ENCODE results near the gene GUCY2C. TPM values are rescaled to one million over a fixed set of nuclear protein-coding genes. Genes with fewer than 3 reads are reported as not detected.

GUCY2C gene
- total and polyA plus RNA-seq, 10 of the 15 experiments (the other 5 are each of a cell fraction or from before 2014, with no cell fraction given), result 0.08 to 0.60 (median 0.17) TPM

DNA sequence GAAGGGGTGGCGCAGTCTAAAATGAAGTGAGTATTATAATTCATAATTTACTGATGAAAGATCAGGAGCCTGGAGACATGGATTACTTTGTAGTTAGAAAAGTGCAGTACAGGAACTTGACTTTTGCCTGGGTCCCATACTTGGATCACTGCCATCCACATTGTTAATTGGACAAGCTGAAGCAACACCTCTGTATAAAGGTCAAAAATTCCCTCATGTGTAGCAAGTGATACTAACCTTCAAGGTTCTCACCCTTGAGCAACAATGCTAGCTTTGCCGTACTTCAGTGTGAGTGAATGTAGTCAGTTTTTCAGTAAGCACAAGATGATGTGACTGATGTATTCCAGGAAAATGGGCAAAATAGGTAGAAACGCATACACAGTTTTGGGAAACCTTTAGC is 84.1 kb downstream of the GUCY2C start:
- H3K4me1 ChIP-seq (ENCODE audit: control insufficient read depth, insufficient read depth, low read length), result peaks cover 27% of the 10 kb centered on the region
- no peak overlapping the region for H3K4me3 ChIP-seq

DNA sequence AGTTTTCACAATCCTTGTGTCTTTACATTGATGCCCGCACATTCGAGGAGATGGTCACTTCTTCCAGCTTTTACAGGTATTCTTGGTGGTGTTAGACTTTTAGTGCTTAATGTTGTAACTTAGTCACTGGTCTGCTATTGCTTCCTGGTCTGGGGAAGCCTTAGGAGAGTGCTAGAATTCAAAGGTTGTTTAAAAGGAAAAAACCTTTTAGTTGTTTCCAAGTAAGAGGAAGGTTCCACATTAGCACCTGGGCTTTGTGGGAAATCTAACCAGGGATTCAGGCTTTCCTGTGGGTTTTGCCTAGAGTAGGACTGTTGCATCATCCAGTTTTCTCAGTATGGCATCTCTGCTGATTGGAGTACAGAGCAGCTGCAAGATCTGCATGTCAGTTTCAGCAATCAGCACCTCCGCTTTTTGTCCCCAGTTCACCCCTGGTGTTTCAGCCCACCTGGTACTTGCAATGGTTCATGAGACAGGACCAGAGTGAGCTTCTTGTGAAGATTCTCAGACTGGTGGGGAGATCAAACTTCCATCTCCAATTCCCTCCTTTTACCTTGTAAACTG is 84.7 kb downstream of the GUCY2C start:
- ATAC-seq, result no peak
- Histone ChIP-seq H3K4me1 (ENCODE audit: control insufficient read depth, insufficient read depth, low read length) (peaks cover 27% of the 10 kb centered on the region), H4K20me1 (ENCODE audit: control insufficient read depth, insufficient read depth) (no peaks in the 10 kb centered on the region), H3K79me2 (ENCODE audit: control insufficient read depth, insufficient read depth, low read length) (no peaks in the 10 kb centered on the region), H3K9ac (ENCODE audit: control insufficient read depth, insufficient read depth, low read length) (no peak overlapping the region), H3K4me3 (no peak overlapping the region), H3K9me3 (replicated peaks; ENCODE audit: control insufficient read depth, insufficient read depth, low read length) (peaks cover 18% of the 10 kb centered on the region), H3K36me3 (ENCODE audit: control insufficient read depth in 2 of 2, insufficient read depth in 2 of 2, low read length in 1 of 2) (no peaks in the 10 kb centered on the region), H3K27me3 (replicated peaks in 1 of 2; ENCODE audit: control insufficient read depth in 2 of 2, insufficient read depth in 2 of 2, low read length in 1 of 2) (no peaks in the 10 kb centered on the region), H3K4me2 (ENCODE audit: control insufficient read depth, insufficient read depth) (no peak overlapping the region), H3K27ac (ENCODE audit: control insufficient read depth, insufficient read depth) (no peak overlapping the region), H2AFZ (ENCODE audit: control insufficient read depth, low read depth, low read length) (no peak overlapping the region)
- FAIRE-seq, result no peak
- no TSS peak for BruUV-seq (replicated peaks)
- in situ Hi-C loops (cut with MboI), result loop anchor here (10.0 kb wide), 1 partner anchor 343 kb away; no protein-coding TSS in a partner anchor
- CTCF ChIA-PET, result interaction anchor here (0.6 to 1.6 kb wide), 6 partner anchors 10 to 426 kb away, joined by 3 to 9 read pairs (median 4); no protein-coding TSS in a partner anchor
- SMC1A ChIA-PET (ENCODE audit: uncharacterized antibody, unreplicated experiment), result interaction anchor here (0.9 to 3.6 kb wide), 8 partner anchors 8 to 374 kb away, joined by 3 to 30 read pairs (median 6); no protein-coding TSS in a partner anchor
- intact Hi-C loops (cut with micrococcal nuclease; ENCODE audit: unreplicated experiment), result loop anchor here (5.0 to 10.0 kb wide), 3 partner anchors 34 to 343 kb away; partner anchors contain the start of gene ATF7IP
- DNase-seq (ENCODE audit: low read depth, low spot score), result no peak
- POLR2A ChIA-PET, result interaction anchor here (0.5 to 1.0 kb wide), 2 partner anchors 76 to 333 kb away, joined by 3 to 5 read pairs; no protein-coding TSS in a partner anchor
- RAD21 ChIA-PET (ENCODE audit: unreplicated experiment), result interaction anchor here (1.5 to 2.5 kb wide), 2 partner anchors 137 to 157 kb away, joined by 4 to 9 read pairs; no protein-coding TSS in a partner anchor
- WGBS (ENCODE audit: insufficient coverage, insufficient replicate concordance, low lambda C conversion rate, missing lambda C conversion rate), result 93% methylated on average over 3 of the region's 3 CpGs
- no peak for TF ChIP-seq SMAD1 (IDR thresholded peaks at IDR 0.05; ENCODE audit: low read depth, partially characterized antibody)
- no peak for TF ChIP-seq BCL11A (IDR thresholded peaks at IDR 0.05; ENCODE audit: low read depth, low read length)
- no peak for TF ChIP-seq USF1 (IDR thresholded peaks at IDR 0.05; ENCODE audit: borderline replicate concordance, extremely low read length, insufficient read depth, low read depth, low read length)
- no peak for TF ChIP-seq RUNX3 (IDR thresholded peaks at IDR 0.05; ENCODE audit: low read length)
- no peak for TF ChIP-seq MEF2B (IDR thresholded peaks at IDR 0.05; ENCODE audit: partially characterized antibody, poor library complexity, severe bottlenecking)
- no peak for TF ChIP-seq WRNIP1 (IDR thresholded peaks at IDR 0.05; ENCODE audit: borderline replicate concordance, low read depth, low read length)
- TF ChIP-seq IRF5 (IDR thresholded peaks at IDR 0.05; ENCODE audit: borderline replicate concordance), result no peak
- TF ChIP-seq KLF5 (IDR thresholded peaks at IDR 0.05; ENCODE audit: partially characterized antibody), result no peak
- no peak for TF ChIP-seq YY1 (IDR thresholded peaks at IDR 0.05; ENCODE audit: low read depth, low read length)
- no peak for TF ChIP-seq BHLHE40 (IDR thresholded peaks at IDR 0.05; ENCODE audit: borderline replicate concordance in 1 of 2, low read depth in 2 of 2, low read length in 1 of 2)
- TF ChIP-seq, protein P1, sequence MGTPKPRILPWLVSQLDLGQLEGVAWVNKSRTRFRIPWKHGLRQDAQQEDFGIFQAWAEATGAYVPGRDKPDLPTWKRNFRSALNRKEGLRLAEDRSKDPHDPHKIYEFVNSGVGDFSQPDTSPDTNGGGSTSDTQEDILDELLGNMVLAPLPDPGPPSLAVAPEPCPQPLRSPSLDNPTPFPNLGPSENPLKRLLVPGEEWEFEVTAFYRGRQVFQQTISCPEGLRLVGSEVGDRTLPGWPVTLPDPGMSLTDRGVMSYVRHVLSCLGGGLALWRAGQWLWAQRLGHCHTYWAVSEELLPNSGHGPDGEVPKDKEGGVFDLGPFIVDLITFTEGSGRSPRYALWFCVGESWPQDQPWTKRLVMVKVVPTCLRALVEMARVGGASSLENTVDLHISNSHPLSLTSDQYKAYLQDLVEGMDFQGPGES (IDR thresholded peaks at IDR 0.05), result no peak

More for the DNA sequence above, 84.1 kb downstream of the GUCY2C start:
- CTCF ChIA-PET, result interaction anchor here (0.6 to 2.3 kb wide), 5 partner anchors 17 to 426 kb away, joined by 3 to 12 read pairs (median 6); no protein-coding TSS in a partner anchor
- Histone ChIP-seq H3K79me2 (ENCODE audit: control insufficient read depth, insufficient read depth, low read length) (no peaks in the 10 kb centered on the region), H3K4me2 (ENCODE audit: control insufficient read depth, insufficient read depth) (no peak overlapping the region), H2AFZ (ENCODE audit: control insufficient read depth, low read depth, low read length) (no peak overlapping the region), H3K36me3 (ENCODE audit: control insufficient read depth in 2 of 2, insufficient read depth in 2 of 2, low read length in 1 of 2) (no peaks in the 10 kb centered on the region), H3K27ac (ENCODE audit: control insufficient read depth, insufficient read depth) (no peak overlapping the region), H4K20me1 (ENCODE audit: control insufficient read depth, insufficient read depth) (no peaks in the 10 kb centered on the region), H3K27me3 (replicated peaks in 1 of 2; ENCODE audit: control insufficient read depth in 2 of 2, insufficient read depth in 2 of 2, low read length in 1 of 2) (no peaks in the 10 kb centered on the region), H3K9ac (ENCODE audit: control insufficient read depth, insufficient read depth, low read length) (no peak overlapping the region), H3K9me3 (replicated peaks; ENCODE audit: control insufficient read depth, insufficient read depth, low read length) (peaks cover 18% of the 10 kb centered on the region)
- no peak for ATAC-seq
- FAIRE-seq, result no peak
- RAD21 ChIA-PET (ENCODE audit: unreplicated experiment), result interaction anchor here (1.5 to 2.5 kb wide), 2 partner anchors 137 to 158 kb away, joined by 4 to 9 read pairs; no protein-coding TSS in a partner anchor
- intact Hi-C loops (cut with micrococcal nuclease; ENCODE audit: unreplicated experiment), result loop anchor here (5.0 to 10.0 kb wide), 3 partner anchors 35 to 343 kb away; partner anchors contain the start of gene ATF7IP
- TF ChIP-seq PAX5 (IDR thresholded peaks at IDR 0.05; ENCODE audit: borderline replicate concordance, low read depth, low read length), result no peak
- WGBS (ENCODE audit: insufficient coverage, insufficient replicate concordance, low lambda C conversion rate, missing lambda C conversion rate), result 88% methylated on average over 3 of the region's 3 CpGs
- POLR2A ChIA-PET, result interaction anchor here (1.0 kb wide), 2 partner anchors 77 to 159 kb away, joined by 3 read pairs; a partner anchor contains a TSS
- no peak for DNase-seq (ENCODE audit: low read depth, low spot score)
- SMC1A ChIA-PET (ENCODE audit: uncharacterized antibody, unreplicated experiment), result interaction anchor here (1.0 to 3.6 kb wide), 11 partner anchors 9 to 391 kb away, joined by 3 to 30 read pairs (median 5); partner anchors contain the start of gene ATF7IP
- in situ Hi-C loops (cut with MboI), result loop anchor here (10.0 kb wide), 1 partner anchor 343 kb away; no protein-coding TSS in a partner anchor
- no TSS peak for BruUV-seq (replicated peaks)

All from GM12878 (cell line).